Measurements from ENCODE around the gene ODF4. TPM values are rescaled to one million over a fixed set of nuclear protein-coding genes. Genes with fewer than 3 reads are reported as not detected.

ODF4 gene
- total RNA-seq, 1 donor from 2014 or later: not detected

- Mint-ChIP-seq H3K27me3 (ENCODE audit: low read depth) (no peaks in the 10 kb centered on the region), H3K4me1 (no peaks in the 10 kb centered on the region)
Measured at GRCh38 chr17:8300226-8300625, 39.4 kb upstream of the ODF4 start.

DNA sequence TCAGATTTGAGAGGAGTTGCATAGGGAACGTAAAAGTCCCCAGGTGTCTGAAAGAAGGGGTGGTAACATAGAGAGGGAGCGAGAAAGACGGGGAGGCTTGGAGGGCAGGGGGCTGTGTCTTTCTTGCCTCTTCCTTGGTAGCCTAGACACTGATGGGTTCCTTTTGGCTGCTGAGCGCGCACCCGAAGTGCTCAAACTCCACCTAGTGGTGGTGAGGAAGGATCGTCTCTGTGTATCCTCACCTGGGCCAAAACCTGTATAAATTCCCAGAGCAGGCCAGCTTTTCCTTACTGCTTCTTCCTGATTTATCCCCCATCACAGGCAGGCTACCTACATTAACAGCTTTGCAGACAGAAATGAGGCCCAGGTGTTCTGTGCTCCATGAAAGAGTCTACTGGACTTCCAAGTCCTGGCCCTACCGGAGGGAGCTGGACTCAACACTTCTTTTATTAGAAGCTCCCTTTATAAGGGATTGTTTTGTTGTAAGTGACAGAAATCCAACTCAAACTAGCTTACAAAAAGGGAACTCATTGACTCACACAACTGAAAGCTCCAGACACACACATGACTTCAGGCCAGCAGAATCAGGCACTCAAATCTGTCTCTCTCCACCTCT, 38.9 kb upstream of the ODF4 start:
- Mint-ChIP-seq H3K27me3 (ENCODE audit: low read depth) (no peaks in the 10 kb centered on the region), H3K36me3 (no peaks in the 10 kb centered on the region), H3K9me3 (no peaks in the 10 kb centered on the region), H3K4me1 (no peaks in the 10 kb centered on the region), H3K4me3 (no peak overlapping the region), H3K27ac (no peak overlapping the region)
- DNase-seq (ENCODE audit: low spot score in 2 of 2, unreplicated experiment in 2 of 2): peak in 1 of 2 experiments; percentile 64
- TF ChIP-seq, protein P1, sequence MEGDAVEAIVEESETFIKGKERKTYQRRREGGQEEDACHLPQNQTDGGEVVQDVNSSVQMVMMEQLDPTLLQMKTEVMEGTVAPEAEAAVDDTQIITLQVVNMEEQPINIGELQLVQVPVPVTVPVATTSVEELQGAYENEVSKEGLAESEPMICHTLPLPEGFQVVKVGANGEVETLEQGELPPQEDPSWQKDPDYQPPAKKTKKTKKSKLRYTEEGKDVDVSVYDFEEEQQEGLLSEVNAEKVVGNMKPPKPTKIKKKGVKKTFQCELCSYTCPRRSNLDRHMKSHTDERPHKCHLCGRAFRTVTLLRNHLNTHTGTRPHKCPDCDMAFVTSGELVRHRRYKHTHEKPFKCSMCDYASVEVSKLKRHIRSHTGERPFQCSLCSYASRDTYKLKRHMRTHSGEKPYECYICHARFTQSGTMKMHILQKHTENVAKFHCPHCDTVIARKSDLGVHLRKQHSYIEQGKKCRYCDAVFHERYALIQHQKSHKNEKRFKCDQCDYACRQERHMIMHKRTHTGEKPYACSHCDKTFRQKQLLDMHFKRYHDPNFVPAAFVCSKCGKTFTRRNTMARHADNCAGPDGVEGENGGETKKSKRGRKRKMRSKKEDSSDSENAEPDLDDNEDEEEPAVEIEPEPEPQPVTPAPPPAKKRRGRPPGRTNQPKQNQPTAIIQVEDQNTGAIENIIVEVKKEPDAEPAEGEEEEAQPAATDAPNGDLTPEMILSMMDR (IDR thresholded peaks at IDR 0.05; ENCODE audit: unreplicated experiment): peak; percentile 85

More at GRCh38 chr17:8300226-8300625, 39.4 kb upstream of the ODF4 start:
- Mint-ChIP-seq H3K4me3 (no peak overlapping the region), H3K27ac (no peak overlapping the region), H3K36me3 (no peaks in the 10 kb centered on the region), H3K9me3 (no peaks in the 10 kb centered on the region)
- no peak for DNase-seq (ENCODE audit: low spot score in 2 of 2, unreplicated experiment in 2 of 2)
- TF ChIP-seq, protein P1 (IDR thresholded peaks at IDR 0.05; ENCODE audit: unreplicated experiment): no peak

- TF ChIP-seq, protein P1 (IDR thresholded peaks at IDR 0.05; ENCODE audit: unreplicated experiment): no peak
- H3K27ac Mint-ChIP-seq: no peak overlapping the region
- no peak overlapping the region for H3K4me3 Mint-ChIP-seq
- peaks cover 8% of the 10 kb centered on the region for H3K4me1 Mint-ChIP-seq
- peaks cover 44% of the 10 kb centered on the region for H3K27me3 Mint-ChIP-seq (ENCODE audit: low read depth)
- no peak for DNase-seq (ENCODE audit: low spot score in 2 of 2, unreplicated experiment in 2 of 2)
- H3K9me3 Mint-ChIP-seq: no peaks in the 10 kb centered on the region
- H3K36me3 Mint-ChIP-seq: no peaks in the 10 kb centered on the region
Measured at GRCh38 chr17:8310601-8311123, 29.0 kb upstream of the ODF4 start.

DNA sequence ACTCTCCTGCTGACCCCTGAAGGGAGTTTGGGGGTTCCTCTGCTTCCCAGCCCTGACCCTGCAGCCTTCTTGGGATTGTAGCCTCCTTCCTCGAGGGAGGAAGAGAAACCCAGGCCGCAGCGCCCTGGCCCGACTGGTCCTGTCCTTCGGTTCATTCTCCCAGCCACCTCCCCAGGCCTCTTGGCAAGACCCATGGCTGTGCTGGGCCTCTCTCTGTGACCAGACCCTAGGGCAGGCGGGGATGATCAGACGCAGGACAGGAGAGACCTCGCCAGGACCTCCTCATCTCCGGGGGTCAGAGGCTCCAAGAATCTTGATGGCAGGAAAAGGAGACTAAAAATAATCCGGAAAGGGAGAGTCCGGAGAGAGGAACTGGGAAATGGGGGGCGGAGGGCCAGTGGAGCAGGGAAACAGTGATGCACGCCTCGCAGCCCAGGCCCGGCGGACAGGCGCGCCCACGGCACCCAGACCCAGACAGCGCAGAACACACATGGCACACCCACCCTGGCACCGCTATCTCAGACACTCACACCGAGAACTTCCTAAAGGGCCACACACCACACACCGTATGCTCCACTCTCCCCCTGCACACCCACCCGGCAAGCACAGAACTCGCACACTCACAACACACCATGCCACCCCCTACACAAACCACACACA, 28.4 kb upstream of the ODF4 start:
- Mint-ChIP-seq H3K27me3 (ENCODE audit: low read depth) (peaks cover 50% of the 10 kb centered on the region), H3K4me3 (no peak overlapping the region), H3K27ac (no peak overlapping the region), H3K9me3 (no peaks in the 10 kb centered on the region), H3K36me3 (no peaks in the 10 kb centered on the region), H3K4me1 (peaks cover 13% of the 10 kb centered on the region)
- no peak for DNase-seq (ENCODE audit: low spot score in 2 of 2, unreplicated experiment in 2 of 2)
- TF ChIP-seq, protein P1 (IDR thresholded peaks at IDR 0.05; ENCODE audit: unreplicated experiment): no peak

GRCh38 chr17:8312251-8312650, 27.4 kb upstream of the ODF4 start:
- peaks cover 58% of the 10 kb centered on the region for H3K27me3 Mint-ChIP-seq (ENCODE audit: low read depth)
- H3K4me1 Mint-ChIP-seq: peaks cover 13% of the 10 kb centered on the region
- no peaks in the 10 kb centered on the region for H3K9me3 Mint-ChIP-seq
- TF ChIP-seq, protein P1 (IDR thresholded peaks at IDR 0.05; ENCODE audit: unreplicated experiment): no peak
- H3K36me3 Mint-ChIP-seq: no peaks in the 10 kb centered on the region
- no peak for DNase-seq (ENCODE audit: low spot score in 2 of 2, unreplicated experiment in 2 of 2)
- no peak overlapping the region for H3K27ac Mint-ChIP-seq
- H3K4me3 Mint-ChIP-seq: no peak overlapping the region

Data from mesothelial cell of epicardium (in vitro differentiated cells).